ENCODE results near the gene KRTAP10-10. TPM values are rescaled to one million over a fixed set of nuclear protein-coding genes. Genes with fewer than 3 reads are reported as not detected.
A peak's percentile ranks its signal among the peaks of the same experiment; 100 is the strongest.

Gene KRTAP10-10
- total RNA-seq, 2 donors from 2014 or later = not detected

GRCh38 chr21:44603109-44603875 is 33.9 kb upstream of the KRTAP10-10 start:
- H3K4me3 ChIP-seq (ENCODE audit: low read length) = no peak overlapping the region
- Mint-ChIP-seq H3K27ac (no peak overlapping the region), H3K4me3 (no peak overlapping the region), H3K9me3 (peaks cover 5% of the 10 kb centered on the region), H3K4me1 (peaks cover 4% of the 10 kb centered on the region), H3K36me3 (ENCODE audit: low read depth) (no peaks in the 10 kb centered on the region), H3K27me3 (ENCODE audit: insufficient read depth) (no peaks in the 10 kb centered on the region)
- no peaks in the 10 kb centered on the region for H3K4me1 ChIP-seq (ENCODE audit: control insufficient read depth, insufficient read depth, low read length)
- 68 to 70% methylated on average over 11 to 17 of the region's 17 CpGs for WGBS, 2 experiments (ENCODE audit: insufficient coverage in 1 of 2, insufficient read length in 1 of 2)
- peaks cover 13% of the 10 kb centered on the region for H3K9me3 ChIP-seq (ENCODE audit: control insufficient read depth, low read length)
- TF ChIP-seq, protein P1, sequence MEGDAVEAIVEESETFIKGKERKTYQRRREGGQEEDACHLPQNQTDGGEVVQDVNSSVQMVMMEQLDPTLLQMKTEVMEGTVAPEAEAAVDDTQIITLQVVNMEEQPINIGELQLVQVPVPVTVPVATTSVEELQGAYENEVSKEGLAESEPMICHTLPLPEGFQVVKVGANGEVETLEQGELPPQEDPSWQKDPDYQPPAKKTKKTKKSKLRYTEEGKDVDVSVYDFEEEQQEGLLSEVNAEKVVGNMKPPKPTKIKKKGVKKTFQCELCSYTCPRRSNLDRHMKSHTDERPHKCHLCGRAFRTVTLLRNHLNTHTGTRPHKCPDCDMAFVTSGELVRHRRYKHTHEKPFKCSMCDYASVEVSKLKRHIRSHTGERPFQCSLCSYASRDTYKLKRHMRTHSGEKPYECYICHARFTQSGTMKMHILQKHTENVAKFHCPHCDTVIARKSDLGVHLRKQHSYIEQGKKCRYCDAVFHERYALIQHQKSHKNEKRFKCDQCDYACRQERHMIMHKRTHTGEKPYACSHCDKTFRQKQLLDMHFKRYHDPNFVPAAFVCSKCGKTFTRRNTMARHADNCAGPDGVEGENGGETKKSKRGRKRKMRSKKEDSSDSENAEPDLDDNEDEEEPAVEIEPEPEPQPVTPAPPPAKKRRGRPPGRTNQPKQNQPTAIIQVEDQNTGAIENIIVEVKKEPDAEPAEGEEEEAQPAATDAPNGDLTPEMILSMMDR (conservative IDR thresholded peaks at IDR 0.05) = no peak
- peak; percentile 46 for DNase-seq
- H3K36me3 ChIP-seq (ENCODE audit: control insufficient read depth, insufficient read depth, low read length) = no peaks in the 10 kb centered on the region
- no peaks in the 10 kb centered on the region for H3K27me3 ChIP-seq (ENCODE audit: control insufficient read depth, insufficient read depth, low read length, poor library complexity, severe bottlenecking)
- H3K9ac ChIP-seq (ENCODE audit: extremely low read depth, low read length, poor library complexity, severe bottlenecking) = no peak overlapping the region
- H3K27ac ChIP-seq (ENCODE audit: low read depth, low read length) = no peak overlapping the region

DNA sequence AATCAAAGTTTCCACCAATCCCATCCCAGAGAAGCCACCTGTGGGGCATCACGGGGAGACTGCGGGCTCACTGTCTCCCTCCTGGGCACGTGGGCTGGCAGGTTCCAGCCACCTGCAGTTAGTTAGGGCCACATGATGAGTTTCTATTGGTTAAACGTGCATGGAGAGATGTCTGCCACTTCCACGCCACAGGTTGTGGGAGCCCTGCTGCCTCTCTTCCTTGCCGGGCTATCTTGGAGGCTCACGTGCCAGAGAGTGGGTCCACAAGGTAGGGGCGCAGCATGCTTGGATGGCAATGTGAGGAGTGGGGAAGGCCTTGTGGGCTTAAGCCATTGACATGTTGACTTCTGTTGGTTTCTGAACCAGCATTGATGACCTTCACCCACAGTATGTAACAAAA is 33.2 kb upstream of the KRTAP10-10 start:
- H3K27me3 Mint-ChIP-seq (ENCODE audit: insufficient read depth) = no peaks in the 10 kb centered on the region
- Histone ChIP-seq H3K27ac (ENCODE audit: low read depth, low read length) (no peak overlapping the region), H3K36me3 (ENCODE audit: control insufficient read depth, insufficient read depth, low read length) (no peaks in the 10 kb centered on the region), H3K4me3 (ENCODE audit: low read length) (no peak overlapping the region), H3K9me3 (ENCODE audit: control insufficient read depth, low read length) (peaks cover 7% of the 10 kb centered on the region), H3K27me3 (ENCODE audit: control insufficient read depth, insufficient read depth, low read length, poor library complexity, severe bottlenecking) (no peaks in the 10 kb centered on the region), H3K4me1 (ENCODE audit: control insufficient read depth, insufficient read depth, low read length) (no peaks in the 10 kb centered on the region), H3K9ac (ENCODE audit: extremely low read depth, low read length, poor library complexity, severe bottlenecking) (no peak overlapping the region)
- H3K27ac Mint-ChIP-seq = no peak overlapping the region
- peaks cover 4% of the 10 kb centered on the region for H3K4me1 Mint-ChIP-seq
- no peak for DNase-seq
- TF ChIP-seq, protein P1 (conservative IDR thresholded peaks at IDR 0.05) = no peak
- peaks cover 7% of the 10 kb centered on the region for H3K9me3 Mint-ChIP-seq
- 93 to 100% methylated on average over 3 to 8 of the region's 8 CpGs for WGBS, 2 experiments (ENCODE audit: insufficient coverage in 1 of 2, insufficient read length in 1 of 2)
- H3K4me3 Mint-ChIP-seq = no peak overlapping the region
- no peaks in the 10 kb centered on the region for H3K36me3 Mint-ChIP-seq (ENCODE audit: low read depth)

DNA sequence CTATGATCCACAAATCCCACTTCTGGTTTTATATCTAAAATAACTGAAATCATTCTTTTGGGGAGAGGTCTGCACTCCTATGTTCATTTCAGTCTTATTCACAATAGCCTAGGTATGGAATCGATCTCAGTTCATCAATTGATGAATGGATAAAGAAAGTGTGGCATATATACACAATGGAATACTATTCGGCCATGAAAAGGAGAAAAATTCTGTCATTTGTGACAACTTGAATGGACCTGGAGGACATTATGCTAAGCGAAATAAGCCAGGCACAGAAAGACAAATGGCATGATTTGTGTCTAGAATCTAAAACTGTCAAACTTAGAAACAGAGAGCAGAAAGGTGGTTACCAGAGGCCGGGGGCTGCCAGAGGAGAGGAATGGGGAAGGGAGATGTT is 30.7 kb upstream of the KRTAP10-10 start:
- peaks cover 31% of the 10 kb centered on the region for H3K9me3 Mint-ChIP-seq
- H3K4me1 Mint-ChIP-seq = no peaks in the 10 kb centered on the region
- no peak overlapping the region for H3K4me3 Mint-ChIP-seq
- Histone ChIP-seq H3K9ac (ENCODE audit: extremely low read depth, low read length, poor library complexity, severe bottlenecking) (no peak overlapping the region), H3K4me1 (ENCODE audit: control insufficient read depth, insufficient read depth, low read length) (no peaks in the 10 kb centered on the region), H3K4me3 (ENCODE audit: low read length) (no peak overlapping the region), H3K27ac (ENCODE audit: low read depth, low read length) (no peak overlapping the region), H3K9me3 (ENCODE audit: control insufficient read depth, low read length) (peaks cover 28% of the 10 kb centered on the region), H3K27me3 (ENCODE audit: control insufficient read depth, insufficient read depth, low read length, poor library complexity, severe bottlenecking) (no peaks in the 10 kb centered on the region), H3K36me3 (ENCODE audit: control insufficient read depth, insufficient read depth, low read length) (no peaks in the 10 kb centered on the region)
- TF ChIP-seq, protein P1 (conservative IDR thresholded peaks at IDR 0.05) = no peak
- H3K27me3 Mint-ChIP-seq (ENCODE audit: insufficient read depth) = no peaks in the 10 kb centered on the region
- DNase-seq = no peak
- peaks cover 2% of the 10 kb centered on the region for H3K36me3 Mint-ChIP-seq (ENCODE audit: low read depth)
- whole genome bisulfite sequencing, 2 experiments (ENCODE audit: insufficient coverage in 1 of 2, insufficient read length in 1 of 2) = 80 to 81% methylated on average over 2 to 3 of the region's 4 CpGs
- no peak overlapping the region for H3K27ac Mint-ChIP-seq

Data from endodermal cell (in vitro differentiated cells).